Muscle layer of duodenum (tissue), 2 donors: ENCODE measurements around the gene STX11.
A peak's percentile ranks its signal among the peaks of the same experiment; 100 is the strongest.

Experiments used
- H3K27ac ChIP-seq: one replicate; pipeline ENCODE4 v1.7.0; 2013; ENCODE audit warnings: mild to moderate bottlenecking, low read length
- H3K27me3 ChIP-seq: one replicate; pipeline ENCODE4 v1.7.0; 2013; ENCODE audit warnings: low read depth, mild to moderate bottlenecking, control low read depth, low read length
- H3K36me3 ChIP-seq, 2 donors: one replicate each; pipeline ENCODE4 v1.7.0; 2013; ENCODE audit warnings: low read length in 2 of 2, control low read depth in 1 of 2, mild to moderate bottlenecking in 1 of 2; ENCODE audit not compliant: insufficient read depth in 2 of 2, control insufficient read depth in 1 of 2
- H3K4me1 ChIP-seq, 2 donors: one replicate each; pipeline ENCODE4 v1.7.0; 2013; ENCODE audit warnings: low read length in 2 of 2, mild to moderate bottlenecking in 2 of 2, control low read depth in 1 of 2, moderate library complexity in 1 of 2; ENCODE audit not compliant: insufficient read depth in 2 of 2, control insufficient read depth in 1 of 2
- H3K4me3 ChIP-seq, 2 donors: one replicate each; pipeline ENCODE4 v1.7.0; 2013; ENCODE audit warnings: low read length in 2 of 2, low read depth in 1 of 2, mild to moderate bottlenecking in 1 of 2
- H3K9me3 ChIP-seq, 2 donors: one replicate each; pipeline ENCODE4 v1.7.0; 2013; ENCODE audit warnings: low read length in 2 of 2, control low read depth in 1 of 2, mild to moderate bottlenecking in 1 of 2; ENCODE audit not compliant: control insufficient read depth in 1 of 2
- donor health status: healthy.

The STX11 gene

DNA sequence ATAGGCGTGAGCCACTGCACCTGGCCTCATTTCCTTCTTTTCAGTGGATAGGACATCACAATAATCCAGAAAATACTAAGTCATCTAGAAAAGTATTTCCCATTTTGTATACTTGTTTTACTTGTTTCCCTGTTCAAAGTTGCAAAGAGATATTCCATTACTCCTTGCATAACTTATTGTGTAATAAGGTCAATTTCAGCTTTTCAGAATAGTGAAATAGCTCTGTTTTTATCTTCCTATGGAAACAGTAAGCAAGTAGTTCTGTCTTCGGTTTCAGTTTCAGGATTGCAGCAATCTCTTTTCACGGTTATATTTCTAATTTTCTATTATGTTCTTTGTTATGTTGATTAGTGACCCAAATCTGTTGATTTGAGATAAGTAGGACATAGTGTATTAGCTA, 6.0 kb downstream of the STX11 start:
- peaks cover 0 to 15% of the 10 kb centered on the region in 2 donors for H3K4me1 ChIP-seq
- no peaks in the 10 kb centered on the region for H3K9me3 ChIP-seq
- H3K27me3 ChIP-seq, result no peaks in the 10 kb centered on the region
- H3K27ac ChIP-seq, result peak overlapping the region; percentile 10
- H3K4me3 ChIP-seq, result no peak overlapping the region
- no peaks in the 10 kb centered on the region for H3K36me3 ChIP-seq

GRCh38 chr6:144156991-144157390, 6.7 kb downstream of the STX11 start:
- H3K9me3 ChIP-seq, result no peaks in the 10 kb centered on the region
- H3K27ac ChIP-seq, result peak overlapping the region; percentile 10
- peaks cover 0 to 15% of the 10 kb centered on the region in 2 donors for H3K4me1 ChIP-seq
- no peak overlapping the region for H3K4me3 ChIP-seq
- H3K27me3 ChIP-seq, result no peaks in the 10 kb centered on the region
- no peaks in the 10 kb centered on the region for H3K36me3 ChIP-seq

DNA sequence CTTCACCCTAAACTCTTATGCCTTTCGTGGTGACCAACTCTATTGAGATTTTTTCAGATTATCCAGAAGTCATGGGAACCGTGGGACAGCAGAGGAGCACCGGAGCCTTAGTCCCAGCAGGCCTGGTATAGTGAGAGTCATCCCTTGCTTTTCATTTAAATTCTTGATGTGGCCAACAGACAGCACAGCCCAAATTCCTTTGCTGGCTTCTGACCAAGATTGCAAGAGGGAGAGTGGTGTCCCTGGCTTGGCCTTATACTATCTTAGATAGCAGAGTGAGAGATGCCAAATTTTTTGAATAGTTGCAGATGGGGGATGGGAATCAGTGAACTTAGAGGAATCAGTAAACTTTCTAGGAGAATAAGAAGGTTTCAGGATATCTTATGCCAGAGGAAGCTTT, 7.8 kb downstream of the STX11 start:
- Histone ChIP-seq H3K27me3 (no peaks in the 10 kb centered on the region), H3K4me1 (peaks cover 0 to 15% of the 10 kb centered on the region in 2 donors), H3K4me3 (no peak overlapping the region), H3K36me3 (no peaks in the 10 kb centered on the region), H3K9me3 (no peaks in the 10 kb centered on the region), H3K27ac (no peak overlapping the region)

DNA sequence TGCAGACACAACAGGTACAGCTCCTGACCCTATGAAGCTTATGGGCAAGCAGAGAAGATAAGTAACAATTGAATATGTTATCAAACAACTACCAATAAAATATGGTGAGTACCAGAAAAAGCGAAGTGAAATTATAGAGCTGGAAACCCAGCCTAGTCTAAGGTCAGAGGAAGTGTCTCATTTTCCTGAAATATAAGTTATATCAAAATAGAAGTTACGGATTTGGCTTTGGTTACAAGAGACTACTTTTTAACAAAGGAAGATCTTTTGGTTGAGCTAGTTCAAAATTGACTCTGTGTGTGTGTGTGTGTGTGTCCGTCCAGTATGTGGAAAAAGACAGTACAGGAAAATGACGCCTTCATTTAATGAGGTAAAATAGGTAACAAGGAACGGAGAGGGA, 8.9 kb downstream of the STX11 start:
- Histone ChIP-seq H3K27me3 (no peaks in the 10 kb centered on the region), H3K27ac (no peak overlapping the region), H3K36me3 (no peaks in the 10 kb centered on the region), H3K4me3 (no peak overlapping the region), H3K4me1 (peaks cover 0 to 15% of the 10 kb centered on the region in 2 donors), H3K9me3 (no peaks in the 10 kb centered on the region)

GRCh38 chr6:144159742-144160141, 9.4 kb downstream of the STX11 start:
- Histone ChIP-seq H3K4me1 (peaks cover 0 to 15% of the 10 kb centered on the region in 2 donors), H3K4me3 (no peak overlapping the region), H3K9me3 (no peaks in the 10 kb centered on the region), H3K27ac (no peak overlapping the region), H3K27me3 (no peaks in the 10 kb centered on the region), H3K36me3 (no peaks in the 10 kb centered on the region)

DNA sequence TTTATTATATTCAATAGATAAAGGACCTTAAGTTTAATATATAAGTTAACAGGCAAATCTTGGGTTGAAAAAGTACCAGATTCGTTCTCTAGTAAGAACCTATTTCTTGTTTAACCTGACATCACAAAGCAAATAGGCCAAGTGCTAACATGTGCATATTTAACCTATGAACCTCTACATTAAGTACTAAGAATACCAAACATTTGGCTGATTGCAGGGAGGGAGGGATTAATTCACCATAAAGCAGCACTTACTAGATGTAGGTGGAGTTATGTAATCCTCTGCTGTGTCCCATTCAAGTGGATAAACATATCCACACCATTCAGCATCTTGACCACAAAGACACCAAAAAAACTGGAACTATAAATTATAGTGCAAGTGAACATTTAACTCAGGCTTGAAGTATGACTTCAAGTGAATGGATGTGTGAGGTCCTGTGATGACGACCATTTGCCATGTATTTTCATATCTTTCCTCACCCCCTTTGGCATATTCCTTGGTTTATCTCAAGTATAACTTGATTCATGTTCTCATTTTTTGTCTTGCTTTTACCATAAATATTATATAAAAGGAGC, 10.2 kb downstream of the STX11 start:
- no peaks in the 10 kb centered on the region for H3K27me3 ChIP-seq
- H3K27ac ChIP-seq, result no peak overlapping the region
- H3K36me3 ChIP-seq, result no peaks in the 10 kb centered on the region
- H3K4me1 ChIP-seq, result peaks cover 0 to 15% of the 10 kb centered on the region in 2 donors
- H3K4me3 ChIP-seq, result no peak overlapping the region
- no peaks in the 10 kb centered on the region for H3K9me3 ChIP-seq

GRCh38 chr6:144161975-144162374, 11.7 kb downstream of the STX11 start:
- H3K4me1 ChIP-seq, result peaks cover 0 to 15% of the 10 kb centered on the region in 2 donors
- no peak overlapping the region for H3K4me3 ChIP-seq
- no peaks in the 10 kb centered on the region for H3K27me3 ChIP-seq
- no peak overlapping the region for H3K27ac ChIP-seq
- H3K9me3 ChIP-seq, result no peaks in the 10 kb centered on the region
- H3K36me3 ChIP-seq, result no peaks in the 10 kb centered on the region

DNA sequence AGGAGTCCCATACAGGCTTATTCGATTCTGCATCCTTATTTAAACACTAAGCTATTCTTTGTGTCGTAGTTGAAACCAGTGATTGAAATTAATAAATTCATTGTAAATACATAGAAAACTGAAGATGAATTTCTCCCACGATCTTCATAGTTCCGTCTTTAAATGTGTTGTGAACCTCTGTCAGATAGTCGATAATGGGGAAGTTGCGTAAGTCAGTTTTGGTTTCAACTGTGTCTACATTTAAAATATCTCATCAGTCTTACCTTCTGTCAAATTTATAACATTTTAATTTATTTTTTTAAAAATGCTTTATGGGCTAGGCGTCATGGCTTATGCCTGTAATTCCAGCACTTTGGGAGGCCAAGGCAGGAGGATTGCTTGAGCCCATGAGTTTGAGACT, 12.7 kb downstream of the STX11 start:
- Histone ChIP-seq H3K9me3 (no peaks in the 10 kb centered on the region), H3K4me1 (peaks cover 0 to 12% of the 10 kb centered on the region in 2 donors), H3K27me3 (no peaks in the 10 kb centered on the region)

GRCh38 chr6:144165784-144166183, 15.5 kb downstream of the STX11 start:
- H3K4me3 ChIP-seq, result no peak overlapping the region
- H3K27ac ChIP-seq, result no peak overlapping the region
- no peaks in the 10 kb centered on the region for H3K36me3 ChIP-seq
- no peaks in the 10 kb centered on the region for H3K4me1 ChIP-seq
- no peaks in the 10 kb centered on the region for H3K9me3 ChIP-seq
- no peaks in the 10 kb centered on the region for H3K27me3 ChIP-seq

More for the DNA sequence above, 12.7 kb downstream of the STX11 start:
- Histone ChIP-seq H3K4me3 (no peak overlapping the region), H3K36me3 (no peaks in the 10 kb centered on the region), H3K27ac (no peak overlapping the region)

DNA sequence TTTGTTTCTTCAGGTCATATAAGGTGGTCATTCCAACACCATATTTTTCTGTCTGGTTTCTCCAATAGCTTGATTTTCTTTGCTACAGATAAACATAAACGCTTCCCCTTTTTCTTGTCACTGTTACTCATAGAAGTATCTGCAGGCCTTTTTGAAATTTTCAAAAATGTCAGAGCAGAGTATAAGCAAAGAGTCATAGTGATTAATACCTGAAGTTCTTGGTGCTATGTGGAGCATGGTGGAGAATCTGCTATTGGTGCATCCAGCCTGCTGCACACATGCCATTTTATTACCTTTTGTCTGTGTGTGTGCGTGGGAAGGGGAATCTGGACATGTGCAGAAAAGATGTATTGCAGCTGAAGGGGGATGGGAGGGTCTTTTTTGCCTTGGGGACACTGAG, 19.7 kb downstream of the STX11 start:
- no peaks in the 10 kb centered on the region for H3K9me3 ChIP-seq
- no peak overlapping the region for H3K4me3 ChIP-seq
- H3K4me1 ChIP-seq, result no peaks in the 10 kb centered on the region
- no peak overlapping the region for H3K27ac ChIP-seq
- H3K36me3 ChIP-seq, result peaks cover 0 to 6% of the 10 kb centered on the region in 2 donors
- H3K27me3 ChIP-seq, result no peaks in the 10 kb centered on the region

- H3K27me3 ChIP-seq, result no peaks in the 10 kb centered on the region
- no peaks in the 10 kb centered on the region for H3K4me1 ChIP-seq
- no peaks in the 10 kb centered on the region for H3K9me3 ChIP-seq
- no peak overlapping the region for H3K4me3 ChIP-seq
- peaks cover 0 to 6% of the 10 kb centered on the region in 2 donors for H3K36me3 ChIP-seq
- no peak overlapping the region for H3K27ac ChIP-seq
Observed at GRCh38 chr6:144171406-144171805, 21.1 kb downstream of the STX11 start.

- H3K9me3 ChIP-seq, result no peaks in the 10 kb centered on the region
- peaks cover 0 to 6% of the 10 kb centered on the region in 2 donors for H3K36me3 ChIP-seq
- H3K4me3 ChIP-seq, result no peak overlapping the region
- H3K27me3 ChIP-seq, result no peaks in the 10 kb centered on the region
- no peak overlapping the region for H3K27ac ChIP-seq
- no peaks in the 10 kb centered on the region for H3K4me1 ChIP-seq
Observed at GRCh38 chr6:144174006-144174405, 23.7 kb downstream of the STX11 start.
